GM21390 (cell line): ENCODE measurements around the gene FOCAD.
A peak's percentile ranks its signal among the peaks of the same experiment; 100 is the strongest.
"Not testable (repeated sequence)": the region's sequence is repeated elsewhere in the genome, so short reads cannot be mapped to it uniquely, and the experiment has no call there.

Experiments
- ATAC-seq: cut with Tn5 transposase; IDR thresholded peaks from one replicate; pipeline ENCODE4 v1.9.1; 2021; ENCODE audit not compliant: unreplicated experiment

The FOCAD gene, protein sequence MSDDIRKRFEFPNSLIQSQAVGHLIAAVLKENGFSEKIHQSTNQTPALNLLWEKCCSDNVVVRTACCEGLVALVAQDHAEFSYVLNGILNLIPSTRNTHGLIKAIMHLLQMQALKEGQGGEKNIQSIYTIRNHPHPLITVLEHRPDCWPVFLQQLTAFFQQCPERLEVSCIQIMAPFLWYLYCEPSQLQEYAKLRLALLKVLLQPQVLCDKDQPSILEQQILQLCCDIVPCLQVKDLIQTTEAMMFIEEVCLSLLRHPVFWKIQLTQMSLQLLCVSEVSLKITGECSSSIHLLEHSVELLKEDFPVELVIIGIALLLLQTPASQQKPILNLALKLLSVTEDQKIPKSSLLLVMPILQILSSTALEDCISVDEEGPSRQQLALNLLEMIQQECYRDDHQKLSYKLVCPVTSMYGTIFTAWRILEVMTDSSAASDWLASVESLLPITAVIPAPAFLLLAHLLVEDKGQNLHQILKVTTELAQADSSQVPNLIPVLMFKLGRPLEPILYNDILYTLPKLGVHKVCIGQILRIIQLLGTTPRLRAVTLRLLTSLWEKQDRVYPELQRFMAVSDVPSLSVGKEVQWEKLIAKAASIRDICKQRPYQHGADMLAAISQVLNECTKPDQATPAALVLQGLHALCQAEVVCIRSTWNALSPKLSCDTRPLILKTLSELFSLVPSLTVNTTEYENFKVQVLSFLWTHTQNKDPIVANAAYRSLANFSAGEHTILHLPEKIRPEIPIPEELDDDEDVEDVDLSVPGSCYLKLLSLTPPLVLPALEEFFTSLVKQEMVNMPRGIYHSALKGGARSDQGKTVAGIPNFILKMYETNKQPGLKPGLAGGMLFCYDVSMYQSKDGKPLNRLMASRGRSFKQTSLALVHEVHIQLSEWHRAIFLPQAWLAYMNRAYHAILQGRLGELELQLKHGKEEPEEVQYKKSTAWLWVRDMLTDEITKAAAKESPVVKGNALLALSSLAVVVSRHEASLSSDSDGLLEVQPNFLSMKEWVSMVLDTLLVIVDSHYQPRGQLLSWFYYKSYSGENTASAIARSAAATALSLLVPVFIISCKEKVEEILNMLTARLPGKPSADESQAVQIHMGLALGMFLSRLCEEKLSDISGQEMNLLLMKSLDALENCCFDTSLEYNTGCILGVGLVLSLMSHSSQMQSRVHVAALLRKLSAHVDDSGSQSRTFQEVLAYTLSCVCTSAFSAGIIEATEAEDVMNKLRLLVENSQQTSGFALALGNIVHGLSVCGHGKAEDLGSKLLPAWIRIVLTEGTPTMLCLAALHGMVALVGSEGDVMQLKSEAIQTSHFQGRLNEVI (N-terminal part only)

DNA sequence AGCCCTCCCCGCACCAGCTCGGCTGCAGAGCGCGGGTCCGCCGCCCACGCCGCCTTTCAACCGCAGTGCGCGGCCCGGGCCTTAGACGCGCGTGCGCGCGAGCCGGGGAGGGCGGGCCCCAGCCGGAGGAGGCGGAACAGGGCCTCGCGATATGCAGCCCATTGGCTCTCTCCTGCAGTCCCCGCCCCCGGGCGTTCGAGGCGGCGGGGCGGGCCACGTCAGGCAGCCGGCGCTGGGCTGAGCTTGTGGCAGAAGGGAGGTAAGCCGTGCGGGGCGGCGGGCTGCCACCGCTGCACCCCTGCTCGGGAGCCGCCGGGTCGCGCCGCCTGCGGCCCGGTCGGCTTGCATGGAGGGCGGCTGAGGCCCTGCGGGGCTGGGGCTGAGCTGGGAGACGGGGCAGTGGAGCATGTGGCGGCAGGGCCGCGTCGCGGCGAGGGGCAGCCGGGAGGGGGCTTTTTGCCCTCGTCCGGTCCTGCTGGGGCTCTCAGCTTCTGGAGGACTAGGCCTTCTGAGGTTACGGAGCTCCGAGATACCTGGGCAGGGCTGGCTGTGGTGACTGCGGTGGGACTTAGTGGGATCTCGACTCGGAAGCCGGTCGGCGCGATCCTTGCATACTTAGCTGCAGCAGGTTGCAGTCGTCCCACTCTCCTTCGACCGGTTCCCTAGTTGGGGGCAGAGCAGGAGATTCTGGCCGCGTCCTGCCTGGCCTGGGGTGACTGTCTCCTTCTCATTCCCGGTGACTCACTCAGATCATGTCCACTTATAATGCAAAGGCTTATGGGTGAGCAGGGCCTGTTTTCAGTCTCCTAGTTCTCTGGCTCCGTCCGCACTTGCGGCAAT lies at the start of gene FOCAD:
FOCAD (plus strand) TSS at position 225 of the 840 bp plus-strand sequence. CDS start 31,095 bp downstream, outside the sequence.
- peak; percentile 99 for ATAC-seq

DNA sequence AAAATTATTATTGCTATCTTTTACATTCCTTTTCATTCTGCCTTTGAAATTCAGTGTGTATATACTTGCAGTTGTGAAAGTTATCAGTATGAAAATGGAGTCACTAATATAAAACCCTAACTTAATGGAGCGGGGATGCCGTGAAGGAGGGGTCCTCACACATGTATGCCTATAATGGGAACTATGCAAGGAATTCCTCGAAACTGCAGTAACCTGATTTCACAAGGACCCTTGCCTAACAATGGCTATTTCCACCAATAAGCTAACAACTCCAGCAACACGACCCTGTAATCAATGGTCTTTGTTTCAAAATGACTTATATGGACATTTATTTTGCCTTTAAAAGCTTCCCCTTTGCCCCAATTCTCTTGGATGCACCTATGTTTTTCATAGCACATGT lies 49.2 kb upstream of the FOCAD start:
- no peak for ATAC-seq

DNA sequence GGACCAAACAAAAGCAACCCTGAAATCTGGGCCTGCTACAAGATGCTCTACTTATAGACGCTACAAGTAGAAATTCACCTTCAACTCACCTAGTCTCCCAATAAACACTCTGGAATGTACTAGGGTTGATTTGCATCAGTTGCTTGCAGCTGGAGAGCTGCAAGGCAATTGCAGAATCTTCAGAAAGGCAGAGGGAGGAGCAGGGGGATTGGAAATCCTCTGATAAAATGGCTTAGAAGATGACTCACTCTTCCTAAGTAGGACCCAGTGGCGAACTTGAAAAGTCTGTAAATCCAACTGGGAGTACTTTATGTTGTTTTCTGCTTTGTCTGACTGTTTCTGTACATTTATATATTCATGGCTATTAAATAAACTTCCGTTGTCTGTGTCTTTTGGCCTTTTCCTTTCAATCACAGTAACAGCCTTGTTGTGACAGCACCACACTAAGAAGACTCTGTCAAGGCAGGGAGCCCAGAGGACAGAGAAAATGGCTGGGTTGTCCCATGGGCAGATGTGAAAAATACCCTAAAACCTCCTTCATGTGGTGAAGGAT lies 47.1 kb upstream of the FOCAD start:
- no peak for ATAC-seq

DNA sequence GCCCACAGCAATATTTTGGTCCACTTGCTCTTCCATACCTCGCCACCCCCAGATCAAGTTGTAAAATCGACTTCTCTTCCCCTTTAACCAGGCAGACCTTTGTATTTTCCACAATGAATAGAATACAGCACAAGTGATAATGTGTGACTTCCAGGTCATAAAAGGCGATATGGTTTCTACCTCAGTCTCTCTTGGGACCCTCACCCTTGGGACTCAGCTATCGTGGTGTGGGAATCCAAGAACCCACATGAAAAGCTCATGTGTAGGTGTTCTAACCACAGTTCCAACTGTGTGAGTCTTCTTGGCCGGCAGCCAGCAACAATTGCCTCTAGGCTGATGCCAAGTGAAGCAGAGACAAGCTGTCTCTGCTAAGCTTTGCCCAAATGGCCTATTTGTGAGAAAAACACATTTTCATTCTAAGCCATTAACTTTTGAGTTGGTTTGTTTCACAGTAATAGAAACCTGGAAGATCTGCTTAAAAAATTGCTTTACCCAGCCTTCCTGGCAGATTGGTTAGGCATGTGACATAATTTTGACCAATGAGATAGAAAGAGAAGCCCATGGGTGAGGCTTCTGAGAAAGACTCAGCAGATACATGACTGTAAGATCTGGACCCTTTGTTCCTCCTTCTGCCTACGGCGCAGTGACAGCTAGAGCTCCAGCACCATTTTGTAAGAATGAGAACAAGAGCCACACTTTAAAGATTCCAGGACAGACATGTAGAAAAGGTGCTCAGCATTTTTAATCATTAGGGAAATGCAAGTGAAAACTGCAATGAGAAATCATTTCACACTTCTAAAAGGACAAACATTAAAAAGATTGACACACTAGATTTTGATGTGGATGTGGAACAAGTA lies 43.5 kb upstream of the FOCAD start:
- peak; percentile 87 for ATAC-seq

DNA sequence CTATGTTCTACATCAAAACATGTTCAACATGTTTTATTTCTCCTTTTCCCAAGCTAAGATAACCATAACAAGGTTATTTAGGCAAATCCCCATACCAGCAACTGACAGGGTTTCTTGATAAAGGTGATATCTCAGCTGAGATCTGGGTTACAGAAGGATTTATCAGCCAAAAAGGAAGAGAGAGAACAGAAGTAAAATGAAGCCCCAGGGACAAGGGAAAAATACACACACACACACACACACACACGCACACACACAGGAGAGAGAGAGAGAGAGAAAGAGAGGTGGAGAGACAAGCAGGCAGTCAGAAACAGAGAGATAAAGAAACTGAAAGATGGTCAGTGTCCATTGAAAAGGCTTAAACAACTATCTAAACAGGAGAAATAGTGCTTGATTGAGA lies 42.0 kb upstream of the FOCAD start:
- ATAC-seq: no peak

DNA sequence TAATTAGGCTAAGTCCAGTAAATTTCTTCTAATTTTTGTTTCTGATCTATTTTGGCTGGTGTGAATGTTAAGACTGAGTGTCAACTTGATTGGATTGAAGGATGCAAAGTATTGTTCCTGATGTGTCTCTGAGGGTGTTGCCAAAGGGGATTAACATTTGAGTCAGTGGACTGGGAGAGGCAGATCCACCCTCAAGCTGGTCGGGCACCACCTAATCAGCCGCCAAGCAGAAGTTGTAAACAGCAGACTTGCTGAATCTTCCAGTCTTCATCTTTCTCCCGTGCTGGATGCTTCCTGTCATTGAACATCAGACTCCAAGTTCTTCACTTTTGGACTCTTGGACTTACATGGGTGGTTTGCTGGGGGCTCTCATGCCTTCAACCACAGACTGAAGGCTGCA lies 40.4 kb upstream of the FOCAD start:
- ATAC-seq: no peak

DNA sequence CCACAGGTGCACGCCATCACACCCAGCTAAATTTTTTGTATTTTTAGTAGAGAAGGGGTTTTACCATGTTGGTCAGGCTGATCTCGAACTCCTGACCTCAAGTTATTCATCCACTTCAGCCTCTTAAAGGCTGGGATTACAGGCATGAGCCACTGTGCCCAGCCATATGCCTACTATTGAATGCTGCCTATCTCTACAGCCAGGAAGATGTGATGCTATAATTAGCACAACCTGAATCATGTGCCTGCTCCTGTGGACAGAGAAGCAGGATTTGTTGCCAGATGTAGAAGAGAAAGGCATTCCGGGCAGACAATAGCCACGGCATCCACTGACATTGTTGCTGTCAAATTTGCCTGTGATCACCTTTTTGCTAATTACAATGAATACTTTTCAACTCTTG lies 37.4 kb upstream of the FOCAD start:
- no peak for ATAC-seq

DNA sequence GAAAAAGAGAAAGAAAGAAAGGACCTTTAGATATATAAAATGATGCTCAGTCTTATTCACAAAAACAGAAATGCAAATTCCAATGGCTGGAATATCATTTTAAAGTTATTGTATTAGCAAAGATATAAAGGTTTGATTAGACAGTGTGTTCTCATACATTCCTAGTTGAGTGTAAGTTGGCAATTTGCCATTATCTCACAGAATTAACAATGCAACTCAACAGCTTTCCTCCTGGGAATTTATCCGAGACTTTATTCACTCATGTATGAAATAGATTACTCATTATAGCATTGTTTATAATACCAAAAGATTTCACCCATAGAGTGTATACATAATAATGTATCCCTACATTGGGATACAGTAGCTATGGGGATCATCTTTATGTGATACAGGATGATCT lies 34.7 kb upstream of the FOCAD start:
- no peak for ATAC-seq

DNA sequence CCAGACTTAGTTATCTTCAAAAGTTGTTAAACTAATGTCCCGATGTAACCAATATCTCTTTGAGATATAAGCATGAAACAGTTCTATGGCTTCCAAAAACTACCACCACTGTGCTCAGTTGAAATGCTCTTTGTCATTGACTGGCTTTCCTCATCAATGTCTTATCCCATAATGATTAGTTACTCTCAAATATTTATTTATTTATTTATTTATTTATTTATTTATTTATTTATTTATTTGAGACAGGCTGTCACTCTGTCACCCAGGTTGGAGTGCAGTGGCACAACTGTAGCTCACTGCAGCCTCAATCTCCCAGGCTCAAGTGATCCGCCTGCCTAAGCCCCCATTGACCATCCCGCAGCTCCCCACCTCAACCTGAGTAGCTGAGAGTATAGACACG lies 33.7 kb upstream of the FOCAD start:
- no peak for ATAC-seq

DNA sequence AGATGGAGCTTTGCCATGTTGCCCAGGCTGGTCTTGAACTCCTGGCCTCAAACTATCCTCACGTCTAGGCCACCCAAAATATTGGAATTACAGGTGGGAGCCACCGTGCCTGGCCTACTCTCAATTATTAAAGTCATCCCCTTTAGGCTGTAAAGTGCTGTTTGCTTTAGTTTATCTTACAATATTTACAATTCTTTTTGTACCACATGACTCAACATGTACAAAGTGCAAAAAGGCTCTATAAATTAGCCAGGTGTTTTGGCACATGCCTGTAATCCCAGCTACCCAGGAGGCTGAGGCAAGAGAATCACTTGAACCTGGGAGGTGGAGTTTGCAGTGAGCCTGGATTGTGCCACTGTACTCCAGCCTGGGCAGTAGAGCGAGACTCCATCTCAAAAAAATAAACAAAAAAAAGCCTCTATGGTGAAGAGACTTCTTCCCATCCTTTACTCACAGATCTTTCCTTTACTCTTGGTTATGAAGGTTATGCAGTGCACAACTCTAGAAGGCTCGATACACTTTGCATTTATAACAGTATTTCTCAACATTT lies 33.2 kb upstream of the FOCAD start:
- ATAC-seq: no peak

DNA sequence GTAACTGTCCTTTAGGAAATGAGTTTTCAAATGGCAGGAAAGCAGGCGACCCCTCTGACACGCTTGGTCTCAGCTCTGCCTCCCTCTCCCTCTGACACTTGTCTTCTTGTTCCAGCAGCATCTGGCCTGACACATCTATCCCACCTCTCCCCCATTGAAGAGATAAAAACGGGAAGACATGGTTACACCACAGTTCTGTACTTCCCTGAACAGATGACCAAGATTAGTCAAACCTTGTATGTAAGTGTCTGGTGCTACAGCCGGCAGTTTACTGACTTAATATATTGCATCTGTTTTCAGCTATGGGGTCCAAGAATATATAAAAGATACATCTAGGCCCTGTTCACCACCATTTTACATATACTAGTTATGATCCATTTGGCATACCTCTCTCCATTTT lies 32.1 kb upstream of the FOCAD start:
- no peak for ATAC-seq

DNA sequence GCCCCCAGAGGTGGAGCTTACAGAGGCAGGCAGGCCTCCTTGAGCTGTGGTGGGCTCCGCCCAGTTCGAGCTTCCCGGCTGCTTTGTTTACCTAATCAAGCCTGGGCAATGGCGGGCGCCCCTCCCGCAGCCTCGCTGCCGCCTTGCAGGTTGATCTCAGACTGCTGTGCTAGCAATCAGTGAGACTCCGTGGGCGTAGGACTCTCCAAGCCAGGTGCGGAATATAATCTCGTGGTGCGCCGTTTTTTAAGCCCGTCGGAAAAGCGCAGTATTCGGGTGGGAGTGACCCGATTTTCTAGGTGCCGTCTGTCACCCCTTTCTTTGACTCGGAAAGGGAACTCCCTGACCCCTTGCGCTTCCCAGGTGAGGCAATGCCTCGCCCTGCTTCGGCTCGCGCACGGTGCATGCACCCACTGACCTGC lies 25.8 kb upstream of the FOCAD start:
- not testable (repeated sequence) for ATAC-seq

DNA sequence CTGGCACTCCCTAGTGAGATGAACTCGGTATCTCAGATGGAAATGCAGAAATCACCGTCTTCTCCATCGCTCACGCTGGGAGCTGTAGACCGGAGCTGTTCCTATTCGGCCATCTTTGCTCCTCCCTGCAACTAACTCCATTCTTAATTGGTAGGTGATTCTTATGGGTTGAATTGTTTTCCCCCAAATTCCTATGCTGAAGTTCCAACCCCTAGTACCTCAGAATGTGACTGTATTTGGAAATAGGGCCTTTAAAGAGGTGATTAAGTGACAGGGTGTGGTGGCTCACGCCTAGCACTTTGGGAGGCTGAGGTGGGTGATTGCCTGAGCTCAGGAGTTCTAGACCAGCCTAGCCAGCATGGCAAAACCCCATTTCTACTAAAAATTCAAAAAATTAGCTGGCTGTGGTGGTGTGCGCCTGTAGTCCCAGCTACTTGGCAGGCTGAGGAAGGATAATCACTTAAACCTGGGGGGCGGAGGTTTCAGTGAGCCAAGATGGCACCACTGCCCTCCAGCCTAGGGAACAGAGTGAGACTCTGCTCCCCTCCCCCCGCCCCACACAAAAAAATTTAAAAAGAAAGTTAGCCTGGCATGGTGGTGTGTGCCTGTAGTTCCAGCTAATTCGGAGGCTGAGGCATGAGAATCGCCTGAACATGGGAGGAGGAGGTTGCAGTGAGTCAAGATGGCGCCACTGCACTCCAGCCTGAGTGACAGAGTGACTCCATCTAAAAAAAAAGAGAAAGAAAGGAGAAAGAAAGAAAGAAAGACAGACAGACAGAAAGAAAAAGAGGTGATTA lies 25.2 kb upstream of the FOCAD start:
- ATAC-seq: no peak

DNA sequence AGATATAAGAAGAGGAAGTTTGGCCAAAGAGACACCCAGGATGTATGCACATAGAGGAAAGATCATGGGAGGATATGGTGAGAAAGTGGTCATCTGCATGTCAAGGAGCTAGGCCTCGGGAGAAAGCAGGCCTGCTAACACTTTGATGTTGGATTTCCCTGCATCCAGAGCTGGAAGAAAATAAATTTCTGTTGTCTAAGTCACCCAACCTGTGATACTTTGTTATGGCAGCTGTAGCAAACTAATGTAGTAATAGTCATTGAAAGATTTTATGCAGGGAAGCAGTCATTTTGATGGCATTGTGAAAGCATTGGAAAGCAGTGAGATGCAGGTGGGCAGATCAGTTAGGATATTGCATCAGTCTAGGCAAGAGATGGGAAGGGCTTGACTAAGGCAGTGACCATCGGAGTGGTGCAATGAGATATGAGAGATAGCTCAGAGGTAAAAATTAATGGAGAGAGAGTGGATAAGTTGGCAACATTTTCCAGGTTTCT lies 24.5 kb upstream of the FOCAD start:
- no peak for ATAC-seq

DNA sequence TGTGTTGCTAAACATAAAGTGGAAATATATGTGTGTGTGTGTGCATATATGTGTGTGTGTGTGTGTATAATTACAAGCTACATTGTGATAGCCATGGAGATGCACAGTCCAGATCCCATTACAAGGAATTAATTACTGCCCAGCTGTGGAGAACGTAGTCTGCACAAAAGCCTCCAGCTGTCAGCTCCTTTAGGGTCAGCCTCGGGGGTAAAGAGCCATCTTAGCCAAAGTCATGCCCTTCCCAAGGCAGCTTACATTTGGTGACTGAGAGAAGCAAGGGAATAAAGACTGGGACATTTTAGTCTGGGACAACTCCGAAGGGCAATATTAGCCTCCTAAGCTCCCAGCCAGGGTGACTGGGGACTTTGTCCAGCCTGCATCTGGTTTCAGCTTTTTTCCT lies 21.9 kb upstream of the FOCAD start:
- no peak for ATAC-seq

DNA sequence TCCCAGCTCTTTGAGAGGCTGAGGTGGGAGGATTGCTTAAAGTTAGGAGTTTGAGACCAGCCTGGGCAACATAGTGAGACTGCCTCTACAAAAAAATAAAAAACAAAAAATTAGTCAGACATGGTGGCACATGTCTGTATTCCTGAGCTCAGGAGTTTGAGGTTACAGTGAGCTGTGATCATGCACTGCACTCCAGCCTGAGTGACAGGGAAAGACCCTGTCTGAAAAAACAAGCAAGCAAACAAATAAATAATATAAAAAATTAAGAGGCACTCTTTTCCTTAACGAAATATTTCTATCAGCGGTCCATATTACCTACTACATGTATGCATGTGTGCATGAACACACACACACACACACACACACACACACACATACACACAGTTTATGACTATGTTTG lies 20.9 kb upstream of the FOCAD start:
- no peak for ATAC-seq

DNA sequence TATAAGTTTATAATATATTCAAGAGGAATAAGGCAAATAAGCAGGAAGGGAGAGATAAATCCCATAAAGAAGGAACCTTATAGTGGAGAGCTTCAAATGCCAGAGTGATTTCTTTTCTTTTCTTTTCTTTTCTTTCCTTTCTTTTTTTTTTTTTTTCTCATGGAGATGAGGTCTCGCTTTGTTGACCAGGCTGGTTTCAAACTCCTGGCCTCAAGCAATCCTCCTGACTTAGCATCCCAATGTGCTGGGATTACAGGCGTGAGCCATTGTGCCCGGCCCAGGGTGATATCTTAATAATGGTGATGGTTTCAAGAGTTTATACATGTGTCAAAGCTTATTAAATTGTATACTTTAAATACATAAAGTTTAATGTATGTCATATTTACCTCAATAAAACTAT lies 19.6 kb upstream of the FOCAD start:
- no peak for ATAC-seq

DNA sequence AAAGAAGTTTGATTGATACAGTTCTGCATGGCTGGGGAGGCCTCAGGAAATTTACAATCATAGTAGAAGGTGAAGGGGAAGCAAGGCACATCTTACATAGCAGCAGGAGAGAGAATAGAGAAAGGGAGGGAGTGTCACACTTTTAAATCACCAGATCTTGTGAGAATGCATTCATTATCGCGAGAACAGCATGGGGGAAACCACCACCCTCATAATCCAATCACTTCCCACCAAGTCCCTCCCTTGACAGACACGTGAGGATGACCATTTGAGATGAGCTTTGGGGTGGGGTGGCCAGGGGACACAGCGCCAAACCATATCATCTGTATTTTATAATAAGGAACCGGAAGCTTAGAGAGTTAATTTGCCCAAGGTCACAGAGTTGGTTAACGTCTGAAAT lies 13.7 kb upstream of the FOCAD start:
- ATAC-seq: no peak
